KMS-11 (cell line): Measurements from ENCODE around the gene IGFBP2.

Experiments
- H2AFZ ChIP-seq: fragments of 200-600 bp; sonication (generic); 2 replicates; pipeline ENCODE4 v1.6.1; 2016; ENCODE audit warnings: antibody characterized with exemption, mixed run types, low read depth
- H3K27ac ChIP-seq: fragments of 200-600 bp; sonication (generic); 2 replicates; pipeline ENCODE4 v1.6.1; 2016; ENCODE audit warnings: mild to moderate bottlenecking, mixed run types
- H3K27me3 ChIP-seq: fragments of 200-600 bp; sonication (generic); 2 replicates; pipeline ENCODE4 v1.6.1; 2017; ENCODE audit warnings: mild to moderate bottlenecking, low read depth, mixed run types, moderate library complexity; ENCODE audit not compliant: insufficient read depth
- H3K36me3 ChIP-seq: fragments of 200-600 bp; sonication (generic); 2 replicates; pipeline ENCODE4 v1.6.1; 2017; ENCODE audit warnings: mild to moderate bottlenecking, mixed run types; ENCODE audit not compliant: insufficient read depth
- H3K4me1 ChIP-seq: fragments of 200-600 bp; sonication (generic); 2 replicates; pipeline ENCODE4 v1.6.1; 2016; ENCODE audit warnings: mild to moderate bottlenecking, low read depth, mixed run types; ENCODE audit not compliant: poor library complexity, severe bottlenecking
- H3K4me2 ChIP-seq: fragments of 200-600 bp; sonication (generic); 2 replicates; pipeline ENCODE4 v1.7.0; 2016; ENCODE audit warnings: mild to moderate bottlenecking, mixed run types
- H3K4me3 ChIP-seq: fragments of 200-600 bp; sonication (generic); IDR thresholded peaks from 2 replicates; pipeline ENCODE4 v1.6.1; 2017; ENCODE audit warnings: low read depth, low read length, mixed read lengths; ENCODE audit not compliant: insufficient read depth
- H3K79me2 ChIP-seq: fragments of 200-600 bp; sonication (generic); 2 replicates; pipeline ENCODE4 v1.6.1; 2016; ENCODE audit warnings: low read depth, mixed run types; ENCODE audit not compliant: insufficient read depth
- H3K9ac ChIP-seq: fragments of 200-600 bp; sonication (generic); 2 replicates; pipeline ENCODE4 v1.6.1; 2016; ENCODE audit warnings: mild to moderate bottlenecking, mixed run types
- H4K20me1 ChIP-seq: fragments of 200-600 bp; sonication (generic); 2 replicates; pipeline ENCODE4 v1.6.1; 2016; ENCODE audit warnings: mild to moderate bottlenecking, mixed run types; ENCODE audit not compliant: insufficient read depth
- TF ChIP-seq, protein P1 (sequence below): fragments of 200-600 bp; sonication (generic); conservative IDR thresholded peaks from 2 replicates; pipeline ENCODE4 v1.6.1; 2017; ENCODE audit warnings: low read depth, mild to moderate bottlenecking, antibody characterized with exemption, low read length, moderate library complexity, mixed read lengths

IGFBP2 gene

DNA sequence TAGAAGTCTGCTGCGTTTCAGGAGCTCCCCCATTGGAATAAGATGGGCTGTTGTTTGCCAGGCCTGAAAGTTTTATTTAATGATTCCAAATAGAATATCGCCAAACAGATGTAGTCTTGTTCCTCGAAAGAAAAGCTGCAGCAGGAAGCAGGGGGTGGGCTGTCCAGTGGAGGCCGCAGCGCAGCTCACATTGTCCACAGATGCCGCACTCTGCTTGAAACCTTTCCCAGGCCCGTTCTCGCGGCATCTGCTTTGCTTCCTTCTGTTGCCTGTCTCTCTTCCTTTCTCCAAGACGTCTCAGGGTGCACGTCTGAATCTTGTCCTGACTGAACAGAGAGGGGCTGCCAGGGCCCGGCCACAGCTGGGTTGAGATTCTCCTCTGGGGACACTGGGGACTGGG is 12.4 kb upstream of the IGFBP2 start:
- H3K9ac ChIP-seq, result no peak overlapping the region

GRCh38 chr2:216621292-216621691 is 11.9 kb upstream of the IGFBP2 start:
- Histone ChIP-seq H3K79me2 (no peaks in the 10 kb centered on the region), H3K36me3 (no peaks in the 10 kb centered on the region), H3K4me1 (no peaks in the 10 kb centered on the region), H3K27ac (no peak overlapping the region), H3K9ac (no peak overlapping the region), H3K4me3 (no peak overlapping the region), H2AFZ (no peak overlapping the region), H4K20me1 (no peaks in the 10 kb centered on the region), H3K4me2 (no peak overlapping the region), H3K27me3 (no peaks in the 10 kb centered on the region)
- TF ChIP-seq, protein P1, sequence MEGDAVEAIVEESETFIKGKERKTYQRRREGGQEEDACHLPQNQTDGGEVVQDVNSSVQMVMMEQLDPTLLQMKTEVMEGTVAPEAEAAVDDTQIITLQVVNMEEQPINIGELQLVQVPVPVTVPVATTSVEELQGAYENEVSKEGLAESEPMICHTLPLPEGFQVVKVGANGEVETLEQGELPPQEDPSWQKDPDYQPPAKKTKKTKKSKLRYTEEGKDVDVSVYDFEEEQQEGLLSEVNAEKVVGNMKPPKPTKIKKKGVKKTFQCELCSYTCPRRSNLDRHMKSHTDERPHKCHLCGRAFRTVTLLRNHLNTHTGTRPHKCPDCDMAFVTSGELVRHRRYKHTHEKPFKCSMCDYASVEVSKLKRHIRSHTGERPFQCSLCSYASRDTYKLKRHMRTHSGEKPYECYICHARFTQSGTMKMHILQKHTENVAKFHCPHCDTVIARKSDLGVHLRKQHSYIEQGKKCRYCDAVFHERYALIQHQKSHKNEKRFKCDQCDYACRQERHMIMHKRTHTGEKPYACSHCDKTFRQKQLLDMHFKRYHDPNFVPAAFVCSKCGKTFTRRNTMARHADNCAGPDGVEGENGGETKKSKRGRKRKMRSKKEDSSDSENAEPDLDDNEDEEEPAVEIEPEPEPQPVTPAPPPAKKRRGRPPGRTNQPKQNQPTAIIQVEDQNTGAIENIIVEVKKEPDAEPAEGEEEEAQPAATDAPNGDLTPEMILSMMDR, result no peak

More for the DNA sequence above, 12.4 kb upstream of the IGFBP2 start:
- H3K27ac ChIP-seq, result no peak overlapping the region
- H3K36me3 ChIP-seq, result no peaks in the 10 kb centered on the region
- H3K27me3 ChIP-seq, result no peaks in the 10 kb centered on the region
- H3K79me2 ChIP-seq, result no peaks in the 10 kb centered on the region
- H3K4me1 ChIP-seq, result no peaks in the 10 kb centered on the region
- TF ChIP-seq, protein P1, result no peak
- H2AFZ ChIP-seq, result no peak overlapping the region
- H3K4me3 ChIP-seq, result no peak overlapping the region
- no peak overlapping the region for H3K4me2 ChIP-seq
- no peaks in the 10 kb centered on the region for H4K20me1 ChIP-seq

GRCh38 chr2:216622526-216622925 is 10.7 kb upstream of the IGFBP2 start:
- Histone ChIP-seq H3K79me2 (no peaks in the 10 kb centered on the region), H4K20me1 (no peaks in the 10 kb centered on the region), H3K9ac (no peak overlapping the region), H3K36me3 (no peaks in the 10 kb centered on the region), H2AFZ (no peak overlapping the region), H3K27me3 (no peaks in the 10 kb centered on the region), H3K4me1 (no peaks in the 10 kb centered on the region), H3K27ac (no peak overlapping the region), H3K4me3 (no peak overlapping the region), H3K4me2 (no peak overlapping the region)
- TF ChIP-seq, protein P1, result no peak

DNA sequence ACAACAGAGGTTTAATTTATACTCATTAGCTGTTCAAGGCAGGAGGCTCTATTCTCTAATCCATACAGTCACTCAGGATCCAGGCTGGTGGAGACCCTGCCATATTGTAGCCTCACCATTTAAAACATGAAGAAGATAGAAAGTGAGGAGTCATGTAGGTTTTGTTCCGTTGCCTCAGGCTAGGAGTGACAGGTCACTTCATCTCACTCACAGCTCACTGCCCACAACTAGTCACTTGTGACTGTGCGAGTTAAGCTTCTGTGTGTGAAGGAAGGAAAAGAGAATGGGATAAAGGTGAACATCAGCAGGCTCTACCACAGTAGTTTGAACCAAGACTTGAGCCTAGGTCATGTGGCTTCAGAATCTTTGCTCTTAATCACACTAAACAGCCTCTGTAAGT is 9.0 kb upstream of the IGFBP2 start:
- Histone ChIP-seq H3K4me3 (no peak overlapping the region), H2AFZ (no peak overlapping the region), H3K9ac (no peak overlapping the region), H3K27me3 (no peaks in the 10 kb centered on the region), H3K36me3 (no peaks in the 10 kb centered on the region), H3K4me1 (no peaks in the 10 kb centered on the region), H4K20me1 (no peaks in the 10 kb centered on the region), H3K4me2 (no peak overlapping the region), H3K27ac (no peak overlapping the region), H3K79me2 (no peaks in the 10 kb centered on the region)
- TF ChIP-seq, protein P1, result no peak
